Measurements from ENCODE around the gene FMN1. TPM values are rescaled to one million over a fixed set of nuclear protein-coding genes. Genes with fewer than 3 reads are reported as not detected.

Gene FMN1
- total and polyA plus RNA-seq, 2 of the 13 experiments (the other 11 are each of a cell fraction or from before 2014, with no cell fraction given): 0.20 to 0.60 TPM

DNA sequence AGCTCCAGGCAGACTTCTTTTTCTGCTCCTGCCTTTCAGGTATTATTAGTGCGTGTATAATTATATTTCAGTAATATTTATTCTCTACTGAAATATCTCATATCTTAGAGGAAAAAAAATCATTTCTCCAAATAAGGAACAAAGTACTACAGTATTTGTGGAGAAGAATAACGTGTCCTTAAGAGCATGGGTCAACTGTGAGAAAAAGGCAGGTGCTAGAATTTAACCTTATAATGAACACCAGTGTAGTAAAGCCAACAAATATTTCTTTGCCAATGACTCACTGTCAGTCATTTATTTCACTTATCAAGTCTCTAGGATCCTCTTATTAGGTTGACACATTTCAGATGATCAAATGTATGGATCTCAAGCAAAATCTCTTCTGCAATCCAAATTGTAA lies 293.3 kb downstream of the FMN1 start:
- no peaks in the 10 kb centered on the region for H3K4me1 ChIP-seq (ENCODE audit: insufficient read depth, low read length)
- H3K27me3 ChIP-seq (ENCODE audit: control insufficient read depth in 1 of 2, insufficient read depth in 2 of 2, low read length in 2 of 2): no peaks in the 10 kb centered on the region
- H3K4me2 ChIP-seq (ENCODE audit: low read depth, low read length): no peak overlapping the region
- H3K27ac ChIP-seq (ENCODE audit: extremely low read length, insufficient read depth, low read length): no peak overlapping the region
- CTCF ChIA-PET (ENCODE audit: low intra/inter-chr PET ratio, low total read pairs): no interaction called here
- in situ Hi-C loops (cut with HindIII; ENCODE audit: extremely low pct_ligation_motif_present, low pct_unique_long_range_greater_than_20kb) (no loop called here), intact Hi-C loops (cut with micrococcal nuclease; ENCODE audit: unreplicated experiment) (no loop called here)
- no peak overlapping the region for H2AFZ ChIP-seq (ENCODE audit: low read length)
- FAIRE-seq (no peak), ATAC-seq (no peak), DNase-seq (ENCODE audit: low spot score) (no peak)
- H3K9ac ChIP-seq (ENCODE audit: insufficient read depth, low read depth, low read length): no peak overlapping the region
- POLR2A ChIA-PET: no interaction called here
- no TSS peak for BruUV-seq (replicated peaks)
- H3K9me3 ChIP-seq (ENCODE audit: low read length): no peaks in the 10 kb centered on the region
- TF ChIP-seq ZNF841 (CRISPR knock-in tag; IDR thresholded peaks at IDR 0.05; ENCODE audit: borderline replicate concordance) (no peak), BORCS8-MEF2B (CRISPR knock-in tag; IDR thresholded peaks at IDR 0.05) (no peak), ZNF17 (CRISPR knock-in tag; IDR thresholded peaks at IDR 0.05) (no peak), HDAC2 (CRISPR knock-in tag; IDR thresholded peaks at IDR 0.05) (no peak), MXI1 (IDR thresholded peaks at IDR 0.05; ENCODE audit: borderline replicate concordance, low read depth, low read length) (no peak), FIP1L1 (IDR thresholded peaks at IDR 0.05; ENCODE audit: borderline replicate concordance, insufficient read depth, low read depth, low read length) (no peak), ONECUT2 (CRISPR knock-in tag; IDR thresholded peaks at IDR 0.05) (no peak), ZNF703 (CRISPR knock-in tag; IDR thresholded peaks at IDR 0.05; ENCODE audit: borderline replicate concordance) (no peak)
- TF ChIP-seq, protein P1, sequence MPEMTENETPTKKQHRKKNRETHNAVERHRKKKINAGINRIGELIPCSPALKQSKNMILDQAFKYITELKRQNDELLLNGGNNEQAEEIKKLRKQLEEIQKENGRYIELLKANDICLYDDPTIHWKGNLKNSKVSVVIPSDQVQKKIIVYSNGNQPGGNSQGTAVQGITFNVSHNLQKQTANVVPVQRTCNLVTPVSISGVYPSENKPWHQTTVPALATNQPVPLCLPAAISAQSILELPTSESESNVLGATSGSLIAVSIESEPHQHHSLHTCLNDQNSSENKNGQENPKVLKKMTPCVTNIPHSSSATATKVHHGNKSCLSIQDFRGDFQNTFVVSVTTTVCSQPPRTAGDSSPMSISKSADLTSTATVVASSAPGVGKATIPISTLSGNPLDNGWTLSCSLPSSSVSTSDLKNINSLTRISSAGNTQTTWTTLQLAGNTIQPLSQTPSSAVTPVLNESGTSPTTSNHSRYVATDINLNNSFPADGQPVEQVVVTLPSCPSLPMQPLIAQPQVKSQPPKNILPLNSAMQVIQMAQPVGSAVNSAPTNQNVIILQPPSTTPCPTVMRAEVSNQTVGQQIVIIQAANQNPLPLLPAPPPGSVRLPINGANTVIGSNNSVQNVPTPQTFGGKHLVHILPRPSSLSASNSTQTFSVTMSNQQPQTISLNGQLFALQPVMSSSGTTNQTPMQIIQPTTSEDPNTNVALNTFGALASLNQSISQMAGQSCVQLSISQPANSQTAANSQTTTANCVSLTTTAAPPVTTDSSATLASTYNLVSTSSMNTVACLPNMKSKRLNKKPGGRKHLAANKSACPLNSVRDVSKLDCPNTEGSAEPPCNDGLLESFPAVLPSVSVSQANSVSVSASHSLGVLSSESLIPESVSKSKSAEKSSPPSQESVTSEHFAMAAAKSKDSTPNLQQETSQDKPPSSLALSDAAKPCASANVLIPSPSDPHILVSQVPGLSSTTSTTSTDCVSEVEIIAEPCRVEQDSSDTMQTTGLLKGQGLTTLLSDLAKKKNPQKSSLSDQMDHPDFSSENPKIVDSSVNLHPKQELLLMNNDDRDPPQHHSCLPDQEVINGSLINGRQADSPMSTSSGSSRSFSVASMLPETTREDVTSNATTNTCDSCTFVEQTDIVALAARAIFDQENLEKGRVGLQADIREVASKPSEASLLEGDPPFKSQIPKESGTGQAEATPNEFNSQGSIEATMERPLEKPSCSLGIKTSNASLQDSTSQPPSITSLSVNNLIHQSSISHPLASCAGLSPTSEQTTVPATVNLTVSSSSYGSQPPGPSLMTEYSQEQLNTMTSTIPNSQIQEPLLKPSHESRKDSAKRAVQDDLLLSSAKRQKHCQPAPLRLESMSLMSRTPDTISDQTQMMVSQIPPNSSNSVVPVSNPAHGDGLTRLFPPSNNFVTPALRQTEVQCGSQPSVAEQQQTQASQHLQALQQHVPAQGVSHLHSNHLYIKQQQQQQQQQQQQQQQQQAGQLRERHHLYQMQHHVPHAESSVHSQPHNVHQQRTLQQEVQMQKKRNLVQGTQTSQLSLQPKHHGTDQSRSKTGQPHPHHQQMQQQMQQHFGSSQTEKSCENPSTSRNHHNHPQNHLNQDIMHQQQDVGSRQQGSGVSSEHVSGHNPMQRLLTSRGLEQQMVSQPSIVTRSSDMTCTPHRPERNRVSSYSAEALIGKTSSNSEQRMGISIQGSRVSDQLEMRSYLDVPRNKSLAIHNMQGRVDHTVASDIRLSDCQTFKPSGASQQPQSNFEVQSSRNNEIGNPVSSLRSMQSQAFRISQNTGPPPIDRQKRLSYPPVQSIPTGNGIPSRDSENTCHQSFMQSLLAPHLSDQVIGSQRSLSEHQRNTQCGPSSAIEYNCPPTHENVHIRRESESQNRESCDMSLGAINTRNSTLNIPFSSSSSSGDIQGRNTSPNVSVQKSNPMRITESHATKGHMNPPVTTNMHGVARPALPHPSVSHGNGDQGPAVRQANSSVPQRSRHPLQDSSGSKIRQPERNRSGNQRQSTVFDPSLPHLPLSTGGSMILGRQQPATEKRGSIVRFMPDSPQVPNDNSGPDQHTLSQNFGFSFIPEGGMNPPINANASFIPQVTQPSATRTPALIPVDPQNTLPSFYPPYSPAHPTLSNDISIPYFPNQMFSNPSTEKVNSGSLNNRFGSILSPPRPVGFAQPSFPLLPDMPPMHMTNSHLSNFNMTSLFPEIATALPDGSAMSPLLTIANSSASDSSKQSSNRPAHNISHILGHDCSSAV (CRISPR knock-in tag; IDR thresholded peaks at IDR 0.05; ENCODE audit: borderline replicate concordance): no peak
- TF ChIP-seq, protein P2, sequence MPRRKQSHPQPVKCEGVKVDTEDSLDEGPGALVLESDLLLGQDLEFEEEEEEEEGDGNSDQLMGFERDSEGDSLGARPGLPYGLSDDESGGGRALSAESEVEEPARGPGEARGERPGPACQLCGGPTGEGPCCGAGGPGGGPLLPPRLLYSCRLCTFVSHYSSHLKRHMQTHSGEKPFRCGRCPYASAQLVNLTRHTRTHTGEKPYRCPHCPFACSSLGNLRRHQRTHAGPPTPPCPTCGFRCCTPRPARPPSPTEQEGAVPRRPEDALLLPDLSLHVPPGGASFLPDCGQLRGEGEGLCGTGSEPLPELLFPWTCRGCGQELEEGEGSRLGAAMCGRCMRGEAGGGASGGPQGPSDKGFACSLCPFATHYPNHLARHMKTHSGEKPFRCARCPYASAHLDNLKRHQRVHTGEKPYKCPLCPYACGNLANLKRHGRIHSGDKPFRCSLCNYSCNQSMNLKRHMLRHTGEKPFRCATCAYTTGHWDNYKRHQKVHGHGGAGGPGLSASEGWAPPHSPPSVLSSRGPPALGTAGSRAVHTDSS (CRISPR knock-in tag; conservative IDR thresholded peaks at IDR 0.05): no peak
- no peaks in the 10 kb centered on the region for H3K79me2 ChIP-seq (ENCODE audit: insufficient read depth, low read length)
- no peaks in the 10 kb centered on the region for H3K36me3 ChIP-seq (replicated peaks in 1 of 2; ENCODE audit: control insufficient read depth in 1 of 2, insufficient read depth in 2 of 2, low read length in 2 of 2)
- no peak overlapping the region for H3K4me3 ChIP-seq (replicated peaks in 1 of 3; ENCODE audit: insufficient read depth in 1 of 3, low read depth in 2 of 3, low read length in 3 of 3)
- H4K20me1 ChIP-seq (ENCODE audit: insufficient read depth, low read length): no peaks in the 10 kb centered on the region; the same call in 1 of the 2 replicates
- WGBS (ENCODE audit: low lambda C conversion rate): 56% methylated on average over 2 of the region's 2 CpGs

Data from HepG2 (cell line).